Hepatocyte (in vitro differentiated cells): ENCODE data around the gene TAS2R39. TPM values are rescaled to one million over a fixed set of nuclear protein-coding genes. Genes with fewer than 3 reads are reported as not detected.

Experiments used
- DNase-seq: peaks from one replicate; pipeline ENCODE4 v3.0.0-alpha.2; 2016; ENCODE audit warnings: low spot score
- H2AFZ ChIP-seq: fragments of 200-600 bp; sonication (generic); 2 replicates; pipeline ENCODE4 v1.6.0; 2016; ENCODE audit warnings: antibody characterized with exemption, mild to moderate bottlenecking
- H3K27ac ChIP-seq: fragments of 200-600 bp; sonication (generic); 2 replicates; pipeline ENCODE4 v1.5.1; 2016; ENCODE audit warnings: mild to moderate bottlenecking
- H3K27me3 ChIP-seq: fragments of 200-600 bp; sonication (generic); 2 replicates; pipeline ENCODE4 v1.6.1; 2016
- H3K36me3 ChIP-seq: fragments of 200-600 bp; sonication (generic); replicated peaks from 2 replicates; pipeline ENCODE4 v1.5.1; 2016; ENCODE audit warnings: low read depth; ENCODE audit not compliant: insufficient read depth
- H3K4me1 ChIP-seq: fragments of 200-600 bp; sonication (generic); 2 replicates; pipeline ENCODE4 v1.5.1; 2016; ENCODE audit warnings: mild to moderate bottlenecking, moderate library complexity; ENCODE audit not compliant: insufficient read depth
- H3K4me2 ChIP-seq: fragments of 200-600 bp; sonication (generic); 2 replicates; pipeline ENCODE4 v1.6.0; 2016
- H3K4me3 ChIP-seq: fragments of 200-600 bp; sonication (generic); 2 replicates; pipeline ENCODE4 v1.5.1; 2016; ENCODE audit warnings: mild to moderate bottlenecking
- H3K79me2 ChIP-seq: fragments of 200-600 bp; sonication (generic); 2 replicates; pipeline ENCODE4 v1.6.0; 2017; ENCODE audit warnings: mild to moderate bottlenecking
- H3K9me2 ChIP-seq: fragments of 200-600 bp; sonication (generic); replicated peaks from 2 replicates; pipeline ENCODE4 v1.6.0; 2017; ENCODE audit warnings: mild to moderate bottlenecking; ENCODE audit not compliant: insufficient read depth
- H3K9me3 ChIP-seq: fragments of 200-600 bp; sonication (generic); 2 replicates; pipeline ENCODE4 v1.5.1; 2016; ENCODE audit warnings: low read depth, mild to moderate bottlenecking
- H4K20me1 ChIP-seq: fragments of 200-600 bp; sonication (generic); 2 replicates; pipeline ENCODE4 v1.6.0; 2016; ENCODE audit warnings: mild to moderate bottlenecking; ENCODE audit not compliant: insufficient read depth, poor library complexity, severe bottlenecking
- EZH2 ChIP-seq: fragments of 200-600 bp; sonication (generic); IDR thresholded peaks from 2 replicates; pipeline ENCODE4 v1.6.1; 2016; ENCODE audit warnings: antibody characterized with exemption, mild to moderate bottlenecking, borderline replicate concordance
- EZH2phosphoT487 ChIP-seq: fragments of 200-600 bp; sonication (generic); IDR thresholded peaks from one replicate; pipeline ENCODE4 v1.6.1; 2018; ENCODE audit warnings: antibody characterized with exemption, mild to moderate bottlenecking, low read depth, moderate library complexity; ENCODE audit not compliant: unreplicated experiment, severe bottlenecking
- WGBS: methylation state at CpG from one replicate; pipeline ENCODE4 v1.1.6; 2016; ENCODE audit warnings: low lambda C conversion rate; ENCODE audit errors: missing lambda C conversion rate; 5-methylcytosine and 5-hydroxymethylcytosine counted together
- polyA plus RNA-seq: library from polyadenylated mRNA; unstranded; fragments of >200 nt; fragmentation: Nextera tagmentation; extraction: Ambion mirVana; gene quantifications from 2 replicates; pipeline ENCODE4 v1.2.1, GENCODE V29; 2016
- total RNA-seq: library from RNA; depleted of rRNA; stranded (reverse); fragments of >200 nt; gene quantifications from 2 replicates; pipeline ENCODE4 v1.2.3, GENCODE V29; 2014
- TF ChIP-seq, protein P1 (sequence below): fragments of 200-600 bp; sonication (generic); IDR thresholded peaks from 2 replicates; pipeline ENCODE4 v1.5.1; 2016; ENCODE audit warnings: antibody characterized with exemption, mild to moderate bottlenecking; ENCODE audit not compliant: poor library complexity

Gene TAS2R39
- total and polyA plus RNA-seq, 2 experiments from 2014 or later, result not detected

DNA sequence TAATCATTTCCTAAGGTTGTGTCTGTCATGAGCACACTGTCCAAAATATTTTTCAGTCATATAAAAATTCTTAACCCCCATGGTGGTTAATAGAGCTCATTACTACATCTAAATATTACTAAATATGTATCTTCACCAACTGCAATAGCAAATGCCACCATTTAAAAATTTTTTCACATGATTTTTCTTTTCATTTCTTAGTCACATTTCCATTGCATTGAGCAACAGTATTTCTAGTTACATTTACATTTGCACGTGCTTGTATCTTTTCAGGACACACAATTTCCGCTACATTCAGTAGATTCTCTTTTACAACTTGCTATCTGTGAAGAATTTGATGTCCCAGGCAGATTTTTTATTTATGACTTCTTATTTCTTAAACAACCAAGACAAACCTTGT, 33.5 kb downstream of the TAS2R39 start:
- no peaks in the 10 kb centered on the region for H3K9me2 ChIP-seq
- no peaks in the 10 kb centered on the region for H3K79me2 ChIP-seq
- TF ChIP-seq EZH2phosphoT487 (no peak), EZH2 (no peak)
- no peaks in the 10 kb centered on the region for H3K27me3 ChIP-seq
- H3K36me3 ChIP-seq, result no peaks in the 10 kb centered on the region
- H3K4me2 ChIP-seq, result no peak overlapping the region
- DNase-seq, result no peak
- no peak overlapping the region for H2AFZ ChIP-seq
- no peaks in the 10 kb centered on the region for H4K20me1 ChIP-seq
- no peaks in the 10 kb centered on the region for H3K4me1 ChIP-seq
- WGBS, result 90% methylated on average over 2 of the region's 2 CpGs
- no peak overlapping the region for H3K4me3 ChIP-seq
- H3K9me3 ChIP-seq, result no peaks in the 10 kb centered on the region
- no peak overlapping the region for H3K27ac ChIP-seq

- DNase-seq, result no peak
- 82% methylated on average over 2 of the region's 2 CpGs for WGBS
- H3K4me2 ChIP-seq, result no peak overlapping the region
These were observed 34.6 kb downstream of the TAS2R39 start for GRCh38 chr7:143217806-143218205.

GRCh38 chr7:143221286-143221685, 38.1 kb downstream of the TAS2R39 start:
- no peak overlapping the region for H3K27ac ChIP-seq
- no peaks in the 10 kb centered on the region for H4K20me1 ChIP-seq
- WGBS, result 76% methylated on average over 2 of the region's 2 CpGs
- H3K4me1 ChIP-seq, result no peaks in the 10 kb centered on the region
- TF ChIP-seq EZH2 (no peak), EZH2phosphoT487 (no peak)
- H3K9me2 ChIP-seq, result no peaks in the 10 kb centered on the region
- H3K4me2 ChIP-seq, result no peak overlapping the region
- H3K36me3 ChIP-seq, result no peaks in the 10 kb centered on the region
- no peak for DNase-seq
- no peaks in the 10 kb centered on the region for H3K9me3 ChIP-seq
- no peak overlapping the region for H2AFZ ChIP-seq
- H3K4me3 ChIP-seq, result no peak overlapping the region
- no peaks in the 10 kb centered on the region for H3K27me3 ChIP-seq
- H3K79me2 ChIP-seq, result no peaks in the 10 kb centered on the region

More at GRCh38 chr7:143217806-143218205, 34.6 kb downstream of the TAS2R39 start:
- no peak overlapping the region for H2AFZ ChIP-seq
- no peaks in the 10 kb centered on the region for H3K36me3 ChIP-seq
- H3K79me2 ChIP-seq, result no peaks in the 10 kb centered on the region
- no peaks in the 10 kb centered on the region for H3K9me3 ChIP-seq
- H3K4me1 ChIP-seq, result no peaks in the 10 kb centered on the region
- TF ChIP-seq EZH2 (no peak), EZH2phosphoT487 (no peak)
- TF ChIP-seq, protein P1, sequence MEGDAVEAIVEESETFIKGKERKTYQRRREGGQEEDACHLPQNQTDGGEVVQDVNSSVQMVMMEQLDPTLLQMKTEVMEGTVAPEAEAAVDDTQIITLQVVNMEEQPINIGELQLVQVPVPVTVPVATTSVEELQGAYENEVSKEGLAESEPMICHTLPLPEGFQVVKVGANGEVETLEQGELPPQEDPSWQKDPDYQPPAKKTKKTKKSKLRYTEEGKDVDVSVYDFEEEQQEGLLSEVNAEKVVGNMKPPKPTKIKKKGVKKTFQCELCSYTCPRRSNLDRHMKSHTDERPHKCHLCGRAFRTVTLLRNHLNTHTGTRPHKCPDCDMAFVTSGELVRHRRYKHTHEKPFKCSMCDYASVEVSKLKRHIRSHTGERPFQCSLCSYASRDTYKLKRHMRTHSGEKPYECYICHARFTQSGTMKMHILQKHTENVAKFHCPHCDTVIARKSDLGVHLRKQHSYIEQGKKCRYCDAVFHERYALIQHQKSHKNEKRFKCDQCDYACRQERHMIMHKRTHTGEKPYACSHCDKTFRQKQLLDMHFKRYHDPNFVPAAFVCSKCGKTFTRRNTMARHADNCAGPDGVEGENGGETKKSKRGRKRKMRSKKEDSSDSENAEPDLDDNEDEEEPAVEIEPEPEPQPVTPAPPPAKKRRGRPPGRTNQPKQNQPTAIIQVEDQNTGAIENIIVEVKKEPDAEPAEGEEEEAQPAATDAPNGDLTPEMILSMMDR, result no peak
- no peak overlapping the region for H3K27ac ChIP-seq
- H3K4me3 ChIP-seq, result no peak overlapping the region
- H3K27me3 ChIP-seq, result no peaks in the 10 kb centered on the region
- no peaks in the 10 kb centered on the region for H3K9me2 ChIP-seq
- H4K20me1 ChIP-seq, result no peaks in the 10 kb centered on the region

GRCh38 chr7:143221737-143222136, 38.5 kb downstream of the TAS2R39 start, which contains the start of gene TAS2R40:
Gene TAS2R40 (plus strand): TSS chr7:143222037. CDS start chr7:143222079, 42 bp downstream.
- TF ChIP-seq EZH2phosphoT487 (no peak), EZH2 (no peak)
- TF ChIP-seq, protein P1, result no peak
- Histone ChIP-seq H3K4me1 (no peaks in the 10 kb centered on the region), H3K27ac (no peak within 1 kb of the TSS)

More at GRCh38 chr7:143221737-143222136, 38.5 kb downstream of the TAS2R39 start, which contains the start of gene TAS2R40:
- Histone ChIP-seq H3K9me3 (no peaks in the 10 kb centered on the region), H3K4me3 (no peak within 1 kb of the TSS), H3K9me2 (no peaks in the 10 kb centered on the region), H3K79me2 (no peaks in the 10 kb centered on the region), H3K4me2 (no peak within 1 kb of the TSS), H4K20me1 (no peaks in the 10 kb centered on the region), H3K36me3 (no peaks in the 10 kb centered on the region), H2AFZ (no peak within 1 kb of the TSS), H3K27me3 (no peaks in the 10 kb centered on the region)
- WGBS, result 85% methylated on average over 3 of the region's 3 CpGs
- no peak for DNase-seq
